Natural killer cell treated with Interleukin-12 subunit alpha and Interleukin-12 subunit beta and Interleukin-15 and Interleukin-18, amount 100 ng/mL, for 72 hours (primary cell): Measurements from ENCODE around the gene APBA2. TPM values are rescaled to one million over a fixed set of nuclear protein-coding genes. Genes with fewer than 3 reads are reported as not detected.

Source experiments
- ATAC-seq, 2 donors: fragments of 150-1000 bp; cut with Tn5 transposase in 1 of 2; sonication (Bioruptor Pico), chemical (Tn5 transposase) in 1 of 2; 2 replicates each; pipeline ENCODE4 v1.10.0; 2021
- DNase-seq: peaks from one replicate; pipeline ENCODE4 v3.0.0; 2022; ENCODE audit warnings: low spot score
- H3K27ac Mint-ChIP-seq, 2 donors: 1 replicate in 1 of 2; 2 replicates in 1 of 2; pipeline ENCODE4 v1.8.0; 2022; ENCODE audit warnings: mixed read lengths in 2 of 2, mild to moderate bottlenecking in 1 of 2, moderate library complexity in 1 of 2
- H3K27me3 Mint-ChIP-seq, 2 donors: 1 replicate in 1 of 2; 2 replicates in 1 of 2; pipeline ENCODE4 v1.8.0; 2022; ENCODE audit warnings: mixed read lengths in 2 of 2
- H3K36me3 Mint-ChIP-seq: one replicate; pipeline ENCODE4 v1.8.0; 2022; ENCODE audit warnings: mixed read lengths
- H3K4me1 Mint-ChIP-seq, 2 donors: 1 replicate in 1 of 2; 2 replicates in 1 of 2; pipeline ENCODE4 v1.8.0; 2022; ENCODE audit warnings: low read depth in 2 of 2, mixed read lengths in 2 of 2, mild to moderate bottlenecking in 1 of 2
- H3K4me3 Mint-ChIP-seq: one replicate; pipeline ENCODE4 v1.8.0; 2022; ENCODE audit warnings: mixed read lengths
- H3K9me3 Mint-ChIP-seq: 2 replicates; pipeline ENCODE4 v1.8.0; 2022; ENCODE audit warnings: mixed read lengths
- total RNA-seq, 2 donors: library from RNA; stranded (reverse); gene quantifications; one replicate each; pipeline ENCODE4 v1.2.3, GENCODE V29; 2022

Gene APBA2
- total RNA-seq, 2 donors from 2014 or later: 6.0 to 19.4 TPM

DNA sequence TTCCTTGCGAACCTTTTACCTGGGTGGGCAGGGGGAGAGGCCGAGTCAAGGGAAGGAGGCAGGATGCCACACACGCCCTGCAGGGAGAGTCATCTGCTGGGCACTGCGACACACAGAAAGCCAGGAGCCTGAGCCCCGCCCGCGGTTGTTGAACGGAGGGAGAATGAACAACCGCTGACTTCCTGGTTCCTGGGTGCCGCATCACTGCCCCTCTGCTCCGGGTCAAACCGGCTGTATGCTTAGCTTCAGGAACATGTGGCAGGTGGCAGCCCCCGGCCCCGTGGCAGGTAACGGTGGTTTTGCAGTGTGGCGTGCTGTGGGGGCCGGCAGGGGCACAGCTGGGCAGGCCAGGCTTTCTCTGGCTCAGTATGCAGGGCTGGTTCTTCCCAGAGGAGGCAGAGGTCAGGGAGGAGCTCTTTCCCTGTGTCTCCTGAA, 33.4 kb downstream of the APBA2 start:
- H3K9me3 Mint-ChIP-seq: no peaks in the 10 kb centered on the region
- peak; percentile 60 for DNase-seq
- peak overlapping the region; percentile 49 for H3K4me3 Mint-ChIP-seq
- peaks cover 36 to 37% of the 10 kb centered on the region in 2 donors for H3K4me1 Mint-ChIP-seq
- no peaks in the 10 kb centered on the region for H3K36me3 Mint-ChIP-seq
- peak; percentile 40 to 48 for ATAC-seq
- peak overlapping the region in 1 of 2 donors; percentile 16 for H3K27ac Mint-ChIP-seq
- H3K27me3 Mint-ChIP-seq: no peaks in the 10 kb centered on the region

- Mint-ChIP-seq H3K4me1 (peaks cover 43 to 44% of the 10 kb centered on the region in 2 donors), H3K36me3 (no peaks in the 10 kb centered on the region), H3K9me3 (no peaks in the 10 kb centered on the region), H3K27me3 (no peaks in the 10 kb centered on the region), H3K4me3 (peak overlapping the region; percentile 49), H3K27ac (peak overlapping the region; percentile 16)
- DNase-seq (peak; percentile 22), ATAC-seq (no peak)
Observed at GRCh38 chr15:28919679-28920655, 34.2 kb downstream of the APBA2 start.

DNA sequence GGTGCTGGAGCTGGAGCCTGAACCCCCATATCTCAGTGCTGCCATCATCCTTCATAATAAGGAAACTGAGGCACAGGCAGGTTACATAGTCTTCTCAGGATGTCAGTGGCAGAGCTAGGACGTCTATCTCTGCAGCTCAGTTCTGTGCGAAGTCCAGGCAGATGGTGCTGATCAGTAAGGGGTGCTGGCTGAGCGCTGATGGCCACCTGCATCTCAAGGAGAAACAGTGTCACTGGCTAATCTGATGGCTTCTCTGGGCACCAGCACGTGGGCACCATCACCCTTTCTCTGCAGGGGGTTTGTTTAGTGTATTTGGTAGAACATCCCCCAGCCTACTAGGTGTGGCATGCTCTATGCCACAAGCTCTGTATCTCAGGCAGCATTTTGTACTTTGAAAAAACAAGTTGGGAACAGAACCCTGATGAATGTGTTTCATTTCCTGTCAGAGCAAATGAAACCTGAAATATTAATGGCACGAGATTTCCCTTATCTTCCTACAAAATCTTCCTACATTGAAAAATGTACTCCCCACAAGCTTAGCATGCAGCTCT, 35.1 kb downstream of the APBA2 start:
- Mint-ChIP-seq H3K36me3 (no peaks in the 10 kb centered on the region), H3K27me3 (no peaks in the 10 kb centered on the region), H3K27ac (peak overlapping the region; percentile 16), H3K4me1 (peaks cover 47 to 52% of the 10 kb centered on the region in 2 donors), H3K9me3 (no peaks in the 10 kb centered on the region), H3K4me3 (peak overlapping the region; percentile 61)
- ATAC-seq (no peak), DNase-seq (peak; percentile 35)

- no peak for ATAC-seq
- H3K4me1 Mint-ChIP-seq: peaks cover 47 to 55% of the 10 kb centered on the region in 2 donors
- peak overlapping the region in 1 of 2 donors; percentile 16 for H3K27ac Mint-ChIP-seq
- no peak for DNase-seq
- peak overlapping the region; percentile 61 for H3K4me3 Mint-ChIP-seq
- H3K9me3 Mint-ChIP-seq: no peaks in the 10 kb centered on the region
- H3K36me3 Mint-ChIP-seq: no peaks in the 10 kb centered on the region
- no peaks in the 10 kb centered on the region for H3K27me3 Mint-ChIP-seq
Observed at GRCh38 chr15:28921336-28921735, 35.6 kb downstream of the APBA2 start.

GRCh38 chr15:28921919-28922706, 36.3 kb downstream of the APBA2 start:
- Mint-ChIP-seq H3K36me3 (no peaks in the 10 kb centered on the region), H3K27me3 (no peaks in the 10 kb centered on the region), H3K27ac (peak overlapping the region in 1 of 2 donors; percentile 69), H3K4me3 (no peak overlapping the region), H3K4me1 (peaks cover 47 to 55% of the 10 kb centered on the region in 2 donors), H3K9me3 (no peaks in the 10 kb centered on the region)
- ATAC-seq (no peak), DNase-seq (no peak)

DNA sequence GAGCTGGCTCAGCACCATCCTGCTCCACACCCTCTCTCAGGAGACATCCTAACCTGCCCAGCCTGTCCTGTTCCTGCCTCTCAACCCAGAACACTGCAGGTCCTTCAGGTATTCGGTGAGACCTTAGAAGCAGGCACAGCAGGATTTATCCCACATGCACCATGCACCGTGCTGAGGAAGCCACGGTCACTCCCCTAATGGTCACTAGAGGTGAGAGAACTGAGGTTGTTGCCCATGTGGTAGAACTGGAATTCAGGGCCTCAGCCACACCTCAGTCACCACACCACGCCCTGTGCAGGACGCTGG, 36.9 kb downstream of the APBA2 start:
- peak overlapping the region in 1 of 2 donors; percentile 69 for H3K27ac Mint-ChIP-seq
- peaks cover 47 to 55% of the 10 kb centered on the region in 2 donors for H3K4me1 Mint-ChIP-seq
- H3K27me3 Mint-ChIP-seq: no peaks in the 10 kb centered on the region
- no peaks in the 10 kb centered on the region for H3K36me3 Mint-ChIP-seq
- ATAC-seq (no peak), DNase-seq (no peak)
- H3K4me3 Mint-ChIP-seq: no peak overlapping the region
- no peaks in the 10 kb centered on the region for H3K9me3 Mint-ChIP-seq

- H3K4me3 Mint-ChIP-seq: no peak overlapping the region
- no peak for ATAC-seq
- H3K27me3 Mint-ChIP-seq: no peaks in the 10 kb centered on the region
- peak overlapping the region in 1 of 2 donors; percentile 24 for H3K27ac Mint-ChIP-seq
- H3K36me3 Mint-ChIP-seq: no peaks in the 10 kb centered on the region
- peaks cover 50 to 55% of the 10 kb centered on the region in 2 donors for H3K4me1 Mint-ChIP-seq
- H3K9me3 Mint-ChIP-seq: no peaks in the 10 kb centered on the region
- no peak for DNase-seq
Observed at GRCh38 chr15:28923726-28924280, 38.0 kb downstream of the APBA2 start.

GRCh38 chr15:28927043-28927442, 41.3 kb downstream of the APBA2 start:
- Mint-ChIP-seq H3K36me3 (no peaks in the 10 kb centered on the region), H3K4me1 (peaks cover 30 to 33% of the 10 kb centered on the region in 2 donors), H3K27ac (no peak overlapping the region), H3K27me3 (no peaks in the 10 kb centered on the region), H3K9me3 (no peaks in the 10 kb centered on the region), H3K4me3 (no peak overlapping the region)
- ATAC-seq (no peak), DNase-seq (no peak)

- H3K9me3 Mint-ChIP-seq: no peaks in the 10 kb centered on the region
- no peak for DNase-seq
- H3K4me3 Mint-ChIP-seq: no peak overlapping the region
- peaks cover 28 to 29% of the 10 kb centered on the region in 2 donors for H3K4me1 Mint-ChIP-seq
- ATAC-seq: no peak
- no peaks in the 10 kb centered on the region for H3K36me3 Mint-ChIP-seq
- H3K27me3 Mint-ChIP-seq: no peaks in the 10 kb centered on the region
- H3K27ac Mint-ChIP-seq: peak overlapping the region in 1 of 2 donors; percentile 39
Observed at GRCh38 chr15:28929200-28929599, 43.4 kb downstream of the APBA2 start.

GRCh38 chr15:28930011-28930410, 44.2 kb downstream of the APBA2 start:
- no peak overlapping the region for H3K4me3 Mint-ChIP-seq
- DNase-seq (no peak), ATAC-seq (no peak)
- peak overlapping the region in 1 of 2 donors; percentile 45 for H3K27ac Mint-ChIP-seq
- no peaks in the 10 kb centered on the region for H3K27me3 Mint-ChIP-seq
- H3K9me3 Mint-ChIP-seq: no peaks in the 10 kb centered on the region
- H3K4me1 Mint-ChIP-seq: peaks cover 22 to 25% of the 10 kb centered on the region in 2 donors
- H3K36me3 Mint-ChIP-seq: no peaks in the 10 kb centered on the region

- Mint-ChIP-seq H3K4me3 (no peak overlapping the region), H3K27ac (peak overlapping the region in 1 of 2 donors; percentile 71), H3K27me3 (no peaks in the 10 kb centered on the region), H3K36me3 (no peaks in the 10 kb centered on the region), H3K4me1 (peaks cover 22 to 30% of the 10 kb centered on the region in 2 donors), H3K9me3 (no peaks in the 10 kb centered on the region)
- DNase-seq: no peak
- ATAC-seq: no peak
Observed at GRCh38 chr15:28930476-28931291, 44.9 kb downstream of the APBA2 start.

DNA sequence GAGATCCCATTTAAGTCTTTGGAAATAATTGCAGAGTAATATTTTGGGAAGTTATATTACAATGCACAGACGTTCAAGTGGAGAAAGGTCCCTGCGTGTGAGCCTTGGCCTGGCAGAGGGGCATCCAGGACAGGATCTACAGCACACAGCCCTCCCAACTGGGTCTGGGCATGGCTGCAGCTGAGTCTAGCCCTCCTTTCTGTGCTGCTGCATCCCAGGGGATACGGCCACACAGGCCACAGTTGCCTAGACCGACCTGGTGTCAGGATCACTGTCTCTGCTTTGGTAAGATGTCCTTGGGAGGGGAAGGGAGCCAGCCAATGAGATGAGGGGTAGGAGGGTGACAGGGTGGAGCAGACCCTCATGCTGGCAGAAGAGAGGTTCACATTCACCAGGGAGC, 46.1 kb downstream of the APBA2 start:
- H3K4me3 Mint-ChIP-seq: no peak overlapping the region
- ATAC-seq (no peak), DNase-seq (no peak)
- H3K27ac Mint-ChIP-seq: peak overlapping the region in 1 of 2 donors; percentile 71
- no peaks in the 10 kb centered on the region for H3K27me3 Mint-ChIP-seq
- H3K4me1 Mint-ChIP-seq: peaks cover 29 to 41% of the 10 kb centered on the region in 2 donors
- no peaks in the 10 kb centered on the region for H3K36me3 Mint-ChIP-seq
- no peaks in the 10 kb centered on the region for H3K9me3 Mint-ChIP-seq

- no peak overlapping the region for H3K4me3 Mint-ChIP-seq
- peaks cover 34 to 46% of the 10 kb centered on the region in 2 donors for H3K4me1 Mint-ChIP-seq
- no peaks in the 10 kb centered on the region for H3K36me3 Mint-ChIP-seq
- ATAC-seq (no peak), DNase-seq (no peak)
- H3K9me3 Mint-ChIP-seq: no peaks in the 10 kb centered on the region
- peak overlapping the region in 1 of 2 donors; percentile 71 for H3K27ac Mint-ChIP-seq
- no peaks in the 10 kb centered on the region for H3K27me3 Mint-ChIP-seq
Observed at GRCh38 chr15:28932361-28932760, 46.6 kb downstream of the APBA2 start.
